ENCODE data around the gene TRERF1. TPM values are rescaled to one million over a fixed set of nuclear protein-coding genes. Genes with fewer than 3 reads are reported as not detected.

Gene TRERF1
- total and polyA plus RNA-seq, 12 donors = 4.7 to 16.6 (median 8.0) TPM

DNA sequence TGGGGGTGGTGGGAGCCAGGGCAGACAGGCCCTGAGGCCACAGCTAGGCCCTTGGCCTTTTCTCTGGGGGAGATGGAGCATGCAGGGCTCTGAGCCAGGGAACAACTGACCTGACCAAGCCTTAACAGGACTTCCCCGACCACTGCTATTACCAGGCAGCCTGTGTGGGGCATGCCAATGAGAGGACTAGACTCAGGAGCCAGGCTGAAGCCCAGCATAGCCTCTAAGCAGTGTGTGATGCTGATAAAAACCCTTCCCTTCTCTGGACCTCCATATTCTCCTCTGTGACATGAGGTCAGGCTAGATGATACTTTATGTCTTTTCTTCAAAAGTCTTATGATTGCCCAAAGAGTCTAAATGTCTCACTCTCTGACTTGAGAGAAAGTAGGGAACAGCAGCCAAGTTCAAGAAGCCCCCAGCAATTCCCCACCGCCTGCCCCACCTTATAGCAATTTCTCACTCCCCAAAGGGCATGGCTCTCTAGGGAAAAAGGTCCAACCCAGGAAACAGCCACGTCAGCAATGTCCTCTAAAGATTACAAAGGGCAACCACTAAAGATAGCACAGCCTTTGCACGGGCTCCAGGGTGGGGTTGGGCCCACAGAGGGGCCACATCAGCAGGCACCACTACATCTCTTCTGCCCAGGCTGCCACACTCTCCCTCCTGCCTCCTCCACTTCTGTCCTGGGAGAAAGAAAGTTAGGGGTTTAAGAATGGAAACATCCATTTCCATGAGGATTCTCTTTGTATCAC, 71.3 kb downstream of the TRERF1 start:
- Histone ChIP-seq H3K27ac (peak overlapping the region in 2 of 5 donors; percentile 8 to 46), H3K27me3 (no peaks in the 10 kb centered on the region), H3K9me3 (replicated peaks in 1 of 3) (no peaks in the 10 kb centered on the region), H3K36me3 (replicated peaks in 1 of 2) (no peaks in the 10 kb centered on the region), H3K4me1 (replicated peaks in 1 of 2) (peaks cover 0 to 12% of the 10 kb centered on the region in 2 donors), H3K4me3 (no peak overlapping the region)
- TF ChIP-seq, protein P1, sequence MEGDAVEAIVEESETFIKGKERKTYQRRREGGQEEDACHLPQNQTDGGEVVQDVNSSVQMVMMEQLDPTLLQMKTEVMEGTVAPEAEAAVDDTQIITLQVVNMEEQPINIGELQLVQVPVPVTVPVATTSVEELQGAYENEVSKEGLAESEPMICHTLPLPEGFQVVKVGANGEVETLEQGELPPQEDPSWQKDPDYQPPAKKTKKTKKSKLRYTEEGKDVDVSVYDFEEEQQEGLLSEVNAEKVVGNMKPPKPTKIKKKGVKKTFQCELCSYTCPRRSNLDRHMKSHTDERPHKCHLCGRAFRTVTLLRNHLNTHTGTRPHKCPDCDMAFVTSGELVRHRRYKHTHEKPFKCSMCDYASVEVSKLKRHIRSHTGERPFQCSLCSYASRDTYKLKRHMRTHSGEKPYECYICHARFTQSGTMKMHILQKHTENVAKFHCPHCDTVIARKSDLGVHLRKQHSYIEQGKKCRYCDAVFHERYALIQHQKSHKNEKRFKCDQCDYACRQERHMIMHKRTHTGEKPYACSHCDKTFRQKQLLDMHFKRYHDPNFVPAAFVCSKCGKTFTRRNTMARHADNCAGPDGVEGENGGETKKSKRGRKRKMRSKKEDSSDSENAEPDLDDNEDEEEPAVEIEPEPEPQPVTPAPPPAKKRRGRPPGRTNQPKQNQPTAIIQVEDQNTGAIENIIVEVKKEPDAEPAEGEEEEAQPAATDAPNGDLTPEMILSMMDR (IDR thresholded peaks at IDR 0.05) = no peak
- no peak for TF ChIP-seq POLR2A (IDR thresholded peaks at IDR 0.05)
- 22 to 56% (median 43%) methylated on average over 3 to 4 of the region's 4 CpGs for WGBS, 4 donors
- intact Hi-C loops (cut with DNase I) = no loop called here
- DNase-seq = no peak

DNA sequence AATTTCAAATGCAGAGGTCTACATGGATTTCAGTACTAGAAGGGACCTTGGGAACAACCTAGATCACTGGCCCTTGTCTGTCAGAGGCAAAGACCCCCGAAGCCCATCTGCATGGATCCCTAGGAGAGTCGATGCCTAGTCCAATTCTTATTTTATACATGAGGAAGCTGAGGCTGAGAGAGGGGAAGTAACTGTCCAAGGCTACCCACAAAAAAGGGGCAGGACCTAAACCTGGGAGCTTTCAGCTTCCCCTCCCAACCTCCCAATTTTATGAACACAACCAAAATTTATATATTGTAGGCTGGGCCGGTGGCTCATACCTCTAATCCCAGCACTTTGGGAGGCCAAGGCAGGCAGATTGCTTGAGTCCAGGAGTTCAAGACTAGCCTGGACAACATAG, 73.2 kb downstream of the TRERF1 start:
- Histone ChIP-seq H3K4me3 (no peak overlapping the region), H3K27me3 (no peaks in the 10 kb centered on the region), H3K36me3 (replicated peaks in 1 of 2) (no peaks in the 10 kb centered on the region), H3K27ac (no peak overlapping the region), H3K9me3 (replicated peaks in 1 of 3) (no peaks in the 10 kb centered on the region), H3K4me1 (replicated peaks in 1 of 2) (peaks cover 0 to 12% of the 10 kb centered on the region in 2 donors)
- TF ChIP-seq POLR2A (IDR thresholded peaks at IDR 0.05) = no peak
- TF ChIP-seq, protein P1 (IDR thresholded peaks at IDR 0.05) = no peak
- intact Hi-C loops (cut with DNase I) = no loop called here
- 66 to 84% (median 71%) methylated on average over 3 of the region's 3 CpGs for WGBS, 4 donors
- no peak for DNase-seq

DNA sequence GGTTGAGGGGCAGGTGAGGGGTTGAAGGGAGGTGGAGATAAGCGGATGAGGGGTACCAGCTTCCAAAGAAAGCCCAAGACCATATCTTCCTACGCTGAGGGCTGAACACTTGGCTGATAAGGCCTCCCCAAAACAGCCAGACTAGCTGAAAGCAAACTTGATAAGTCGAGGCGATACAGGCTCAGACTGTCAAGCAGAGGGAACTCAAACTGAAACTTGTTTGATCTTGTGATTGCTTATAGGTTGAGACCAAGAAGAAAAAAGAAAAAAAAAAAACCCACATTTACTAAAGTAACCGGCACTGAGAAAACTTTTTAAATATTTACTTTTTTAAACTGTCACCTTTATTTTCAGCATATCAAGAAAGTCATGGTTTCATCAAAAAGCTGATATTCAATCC, 73.6 kb downstream of the TRERF1 start:
- no peak overlapping the region for H3K4me3 ChIP-seq
- H3K27ac ChIP-seq = no peak overlapping the region
- no peak for DNase-seq
- no peaks in the 10 kb centered on the region for H3K9me3 ChIP-seq (replicated peaks in 1 of 3)
- H3K36me3 ChIP-seq (replicated peaks in 1 of 2) = no peaks in the 10 kb centered on the region
- no peaks in the 10 kb centered on the region for H3K27me3 ChIP-seq
- H3K4me1 ChIP-seq (replicated peaks in 1 of 2) = peaks cover 0 to 12% of the 10 kb centered on the region in 2 donors
- TF ChIP-seq, protein P1 (IDR thresholded peaks at IDR 0.05) = no peak
- no peak for TF ChIP-seq POLR2A (IDR thresholded peaks at IDR 0.05)
- intact Hi-C loops (cut with DNase I) = no loop called here
- WGBS, 4 donors = 81 to 89% (median 88%) methylated on average over 5 of the region's 5 CpGs

DNA sequence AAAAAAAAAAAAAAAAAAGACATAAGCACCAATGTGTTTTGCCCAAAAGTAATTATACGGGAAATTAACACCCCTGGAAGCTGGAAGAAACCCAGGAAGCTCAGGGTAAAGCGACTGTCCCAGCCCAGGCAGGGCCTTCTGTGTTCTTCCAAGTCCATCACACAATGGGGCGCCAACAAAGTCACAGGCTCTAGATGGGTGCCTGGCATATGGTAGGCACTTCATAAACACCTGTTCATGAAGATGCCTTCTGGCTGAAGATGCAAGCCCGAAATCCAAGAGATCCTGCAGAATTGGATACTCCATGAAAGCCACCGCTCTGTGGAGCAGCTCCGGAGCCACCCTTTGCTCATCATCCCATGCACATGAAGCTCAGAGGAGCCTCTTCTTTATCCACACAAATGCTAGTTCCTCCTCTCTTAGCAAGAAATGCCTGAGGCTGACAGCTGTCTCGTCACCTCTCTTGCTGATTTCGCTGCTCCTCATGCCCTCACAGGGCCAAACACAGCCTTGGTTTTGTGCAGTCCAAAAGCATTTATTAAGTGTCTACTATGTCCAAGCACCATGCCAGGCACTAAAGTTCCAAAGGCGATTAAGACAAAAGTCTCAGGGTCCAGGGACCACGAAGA, 76.6 kb downstream of the TRERF1 start:
- H3K4me1 ChIP-seq (replicated peaks in 1 of 2) = peaks cover 0 to 3% of the 10 kb centered on the region in 2 donors
- H3K27ac ChIP-seq = no peak overlapping the region
- no peak for TF ChIP-seq POLR2A (IDR thresholded peaks at IDR 0.05)
- TF ChIP-seq, protein P1 (IDR thresholded peaks at IDR 0.05) = no peak
- 92 to 95% (median 94%) methylated on average over 10 of the region's 10 CpGs for WGBS, 4 donors
- no peaks in the 10 kb centered on the region for H3K27me3 ChIP-seq
- peak in 1 of 7 donors; percentile 23 for DNase-seq
- intact Hi-C loops (cut with DNase I) = no loop called here
- H3K9me3 ChIP-seq (replicated peaks in 1 of 3) = no peaks in the 10 kb centered on the region
- H3K36me3 ChIP-seq (replicated peaks in 1 of 2) = no peaks in the 10 kb centered on the region
- H3K4me3 ChIP-seq = no peak overlapping the region
